Transverse colon (tissue), 4 donors: ENCODE measurements around the gene PMPCA. TPM values are rescaled to one million over a fixed set of nuclear protein-coding genes. Genes with fewer than 3 reads are reported as not detected.

ENCODE experiments used
- DNase-seq: peaks from one replicate; pipeline ENCODE4 v3.0.0-alpha.2; 2019
- H3K27ac ChIP-seq, 4 donors: fragments of 200-600 bp; sonication (generic); 2 replicates each; pipeline ENCODE4 v1.5.1; 2016 to 2018; ENCODE audit warnings: inconsistent platforms in 4 of 4
- H3K27me3 ChIP-seq: fragments of 200-600 bp; sonication (generic); 2 replicates; pipeline ENCODE4 v1.5.1; 2017; ENCODE audit warnings: inconsistent platforms
- H3K36me3 ChIP-seq, 4 donors: fragments of 200-600 bp; sonication (generic); 2 replicates each; pipeline ENCODE4 v1.5.1; 2017 to 2019; ENCODE audit warnings: inconsistent platforms in 4 of 4
- H3K4me1 ChIP-seq, 4 donors: fragments of 200-600 bp; sonication (generic); 2 replicates each; pipeline ENCODE4 v1.5.1; 2017 to 2020; ENCODE audit warnings: inconsistent platforms in 4 of 4
- H3K4me3 ChIP-seq, 4 donors: fragments of 200-600 bp; sonication (generic); 1 replicate in 1 of 4; 2 replicates in 3 of 4; pipeline versions ENCODE4 v1.5.1 to v1.6.1; 2017 to 2019; ENCODE audit warnings: inconsistent platforms in 4 of 4
- H3K9me3 ChIP-seq, 2 donors: fragments of 200-600 bp; sonication (generic); 2 replicates each; pipeline ENCODE4 v1.5.1; 2017 to 2019; ENCODE audit warnings: inconsistent platforms in 2 of 2
- EP300 ChIP-seq: sonication (generic); formaldehyde crosslinking; IDR thresholded peaks from one replicate; pipeline ENCODE4 v1.6.1; 2017; ENCODE audit warnings: antibody characterized with exemption, low read depth
- POLR2A ChIP-seq: fragments of 450-650 bp; IDR thresholded peaks from one replicate; pipeline ENCODE4 v1.6.1; 2016; ENCODE audit warnings: antibody characterized with exemption, mild to moderate bottlenecking, moderate library complexity
- POLR2AphosphoS5 ChIP-seq, 3 donors: sonication (generic); formaldehyde crosslinking; IDR thresholded peaks; one replicate each; pipeline ENCODE4 v1.6.1; 2016; ENCODE audit warnings: antibody characterized with exemption in 3 of 3
- WGBS, 2 donors: methylation state at CpG; one replicate each; pipeline ENCODE4 v1.1.5; 2018; ENCODE audit warnings: low coverage in 1 of 2; 5-methylcytosine and 5-hydroxymethylcytosine counted together
- in situ Hi-C, 4 donors: fragments of 200-750 bp; cut with MboI; loops; one replicate each; pipeline versions ENCODE4 v1.15.0 to v1.15.1; 2017; ENCODE audit warnings: low sequenced_read_pairs in 3 of 4, low pct_ligation_motif_present in 1 of 4, low pct_unique_long_range_greater_than_20kb in 1 of 4
- intact Hi-C: fragments of 100-400 bp; cut with DNase I; formaldehyde crosslinking; loops from one replicate; pipeline ENCODE4 v1.15.1; 2023; ENCODE audit warnings: low total_unique reads
- total RNA-seq, 4 donors: library from RNA; depleted of rRNA; stranded (reverse); fragments of >200 nt; gene quantifications; one replicate each; pipeline ENCODE4 v1.1.0, GENCODE V29; 2016
- TF ChIP-seq, protein P1 (sequence below), 5 experiments: fragments of 200-600 bp in 3 of 5; fragments of 450-650 bp in 2 of 5; sonication (generic) in 3 of 5; IDR thresholded peaks; 1 replicate in 2 of 5; 2 replicates in 3 of 5; pipeline ENCODE4 v1.5.1; 2016 to 2017; ENCODE audit warnings: antibody characterized with exemption in 5 of 5, inconsistent platforms in 3 of 5, mild to moderate bottlenecking in 2 of 5, moderate library complexity in 1 of 5

The PMPCA gene
- total RNA-seq, 4 donors from 2014 or later: 24.3 to 61.3 (median 45.8) TPM

DNA sequence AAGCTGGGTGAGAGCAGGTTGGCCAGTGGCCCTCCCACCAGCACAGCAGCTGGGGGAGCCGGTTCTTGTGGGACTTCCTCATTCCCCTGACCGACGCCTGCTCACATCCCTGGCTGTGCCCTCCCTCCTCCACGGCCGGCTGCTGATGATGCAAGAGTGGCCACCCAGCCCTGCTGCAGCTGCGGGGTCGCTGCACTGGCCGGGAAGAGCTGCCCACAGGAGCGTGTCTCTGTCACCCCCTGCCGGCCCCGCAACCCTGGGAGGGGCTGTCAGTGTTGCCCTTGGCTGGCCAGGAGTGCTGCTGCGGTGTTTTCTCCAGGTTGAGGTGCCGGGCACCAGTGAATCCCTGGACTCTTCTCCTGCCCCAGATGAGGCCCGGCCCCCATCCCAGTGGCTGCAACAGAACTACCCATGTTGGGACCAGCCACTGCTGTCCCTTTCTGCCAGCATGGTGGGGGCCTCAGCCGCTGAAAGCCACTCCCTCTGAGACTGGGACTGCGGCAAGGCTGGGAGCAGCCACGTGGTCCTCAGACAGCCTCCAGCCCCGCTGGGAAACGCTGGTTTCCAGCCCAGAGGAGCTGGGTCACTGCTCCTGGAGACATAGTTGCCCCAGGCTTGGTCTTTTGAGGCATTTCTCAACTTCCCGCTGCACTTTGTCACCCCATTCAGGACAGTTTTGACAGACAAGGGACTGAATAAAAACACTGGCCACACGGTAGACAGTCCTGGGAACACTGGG lies 37.7 kb upstream of the PMPCA start:
- WGBS, 2 donors: 19 to 33% methylated on average over 1 to 20 of the region's 21 CpGs
- intact Hi-C loops (no loop called here), in situ Hi-C loops (no loop called here)
- Histone ChIP-seq H3K36me3 (no peaks in the 10 kb centered on the region), H3K4me3 (peak overlapping the region in 2 of 4 donors; percentile 12 to 22), H3K9me3 (no peaks in the 10 kb centered on the region), H3K27ac (peak overlapping the region; percentile 25 to 43 (median 30)), H3K27me3 (no peaks in the 10 kb centered on the region), H3K4me1 (peaks cover 0 to 12% (median 6%) of the 10 kb centered on the region in 4 donors)
- TF ChIP-seq POLR2AphosphoS5 (IDR thresholded peaks at IDR 0.05) (no peak), POLR2A (no peak), EP300 (no peak)
- TF ChIP-seq, protein P1, sequence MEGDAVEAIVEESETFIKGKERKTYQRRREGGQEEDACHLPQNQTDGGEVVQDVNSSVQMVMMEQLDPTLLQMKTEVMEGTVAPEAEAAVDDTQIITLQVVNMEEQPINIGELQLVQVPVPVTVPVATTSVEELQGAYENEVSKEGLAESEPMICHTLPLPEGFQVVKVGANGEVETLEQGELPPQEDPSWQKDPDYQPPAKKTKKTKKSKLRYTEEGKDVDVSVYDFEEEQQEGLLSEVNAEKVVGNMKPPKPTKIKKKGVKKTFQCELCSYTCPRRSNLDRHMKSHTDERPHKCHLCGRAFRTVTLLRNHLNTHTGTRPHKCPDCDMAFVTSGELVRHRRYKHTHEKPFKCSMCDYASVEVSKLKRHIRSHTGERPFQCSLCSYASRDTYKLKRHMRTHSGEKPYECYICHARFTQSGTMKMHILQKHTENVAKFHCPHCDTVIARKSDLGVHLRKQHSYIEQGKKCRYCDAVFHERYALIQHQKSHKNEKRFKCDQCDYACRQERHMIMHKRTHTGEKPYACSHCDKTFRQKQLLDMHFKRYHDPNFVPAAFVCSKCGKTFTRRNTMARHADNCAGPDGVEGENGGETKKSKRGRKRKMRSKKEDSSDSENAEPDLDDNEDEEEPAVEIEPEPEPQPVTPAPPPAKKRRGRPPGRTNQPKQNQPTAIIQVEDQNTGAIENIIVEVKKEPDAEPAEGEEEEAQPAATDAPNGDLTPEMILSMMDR (IDR thresholded peaks at IDR 0.05): no peak
- DNase-seq: peak; percentile 49

DNA sequence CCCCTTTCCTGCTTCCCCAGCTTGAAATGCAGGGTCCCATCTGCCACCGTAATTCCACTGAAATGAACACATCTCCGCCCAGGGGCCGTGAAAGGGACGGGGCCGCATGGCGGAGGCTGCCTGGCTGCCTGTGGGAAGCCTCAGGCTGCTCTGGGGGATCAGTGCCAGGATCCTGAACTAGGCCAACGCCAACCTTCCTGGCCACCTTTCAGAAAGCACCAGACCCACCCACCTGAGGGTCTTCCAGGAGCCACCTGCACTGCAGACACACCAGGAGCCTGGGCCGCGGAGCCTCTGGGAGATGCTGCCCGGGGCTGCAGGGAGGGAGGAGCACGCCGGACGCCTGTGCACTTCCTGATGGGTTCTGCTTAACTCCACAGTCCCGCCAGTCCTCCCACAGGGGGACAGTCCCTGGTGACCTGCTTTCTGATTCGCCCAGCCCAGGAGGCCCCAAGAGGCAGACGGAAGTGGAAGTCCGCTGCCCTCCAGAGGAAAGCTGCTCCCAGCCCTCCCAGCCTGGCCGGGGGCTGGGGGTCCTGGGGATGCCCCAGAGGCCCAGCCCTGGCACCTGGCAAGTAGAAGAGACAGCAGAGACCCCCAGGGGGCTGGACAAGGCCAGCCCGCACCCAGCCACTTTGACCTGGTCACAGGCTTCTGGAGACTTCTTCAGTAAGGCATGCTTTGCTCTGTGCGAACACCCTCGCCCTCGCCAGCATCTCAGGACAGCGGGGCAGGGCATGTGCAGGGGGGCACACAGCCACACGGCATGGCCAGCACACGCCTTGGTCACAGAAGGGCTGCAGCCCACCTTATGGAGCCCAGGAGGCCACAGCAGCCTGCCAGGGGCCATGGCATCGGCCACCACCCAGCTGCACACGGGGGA lies 36.9 kb upstream of the PMPCA start, which contains the start of gene CARD9:
Gene CARD9 (minus strand): TSS at position 370 of the 883 bp plus-strand sequence. CDS start 1,591 bp downstream, outside the sequence.
- no peak for TF ChIP-seq POLR2AphosphoS5 (IDR thresholded peaks at IDR 0.05)
- TF ChIP-seq, protein P1 (IDR thresholded peaks at IDR 0.05): no peak
- no peak for TF ChIP-seq POLR2A
- TF ChIP-seq EP300: no peak
- peak within 1 kb of the TSS in 2 of 4 donors; percentile 12 to 22 for H3K4me3 ChIP-seq
- peak within 1 kb of the TSS; percentile 23 to 43 (median 30) for H3K27ac ChIP-seq
- peak; percentile 35 for DNase-seq
- H3K4me1 ChIP-seq: peaks cover 0 to 12% (median 6%) of the 10 kb centered on the region in 4 donors
- no peaks in the 10 kb centered on the region for H3K27me3 ChIP-seq
- H3K36me3 ChIP-seq: no peaks in the 10 kb centered on the region
- H3K9me3 ChIP-seq: no peaks in the 10 kb centered on the region
- in situ Hi-C loops (no loop called here), intact Hi-C loops (no loop called here)
- 47 to 62% methylated on average over 3 to 20 of the region's 27 CpGs for whole genome bisulfite sequencing, 2 donors

DNA sequence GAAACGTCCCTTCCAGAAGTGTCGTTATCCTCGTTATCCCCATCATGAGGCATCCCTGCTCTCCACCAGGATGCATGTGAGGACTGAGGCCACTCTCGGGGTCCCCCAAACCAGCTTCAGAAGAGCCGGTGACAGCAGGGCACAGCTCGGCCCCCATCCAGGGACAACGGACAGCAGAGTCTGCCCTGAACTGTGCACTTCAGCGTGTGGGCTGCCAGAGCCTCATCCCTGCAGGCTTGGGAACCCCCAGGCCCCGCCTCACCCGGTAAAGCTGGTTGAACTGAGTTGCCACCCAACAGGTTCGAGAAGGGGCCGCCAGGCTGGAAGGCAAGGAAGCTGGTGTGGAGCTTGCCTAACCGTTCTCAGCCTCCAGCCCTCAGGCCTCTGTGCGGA lies 36.3 kb upstream of the PMPCA start:
- Histone ChIP-seq H3K4me1 (peaks cover 0 to 12% (median 6%) of the 10 kb centered on the region in 4 donors), H3K27ac (no peak overlapping the region), H3K9me3 (no peaks in the 10 kb centered on the region), H3K27me3 (no peaks in the 10 kb centered on the region), H3K36me3 (no peaks in the 10 kb centered on the region), H3K4me3 (no peak overlapping the region)
- TF ChIP-seq EP300: no peak
- no peak for TF ChIP-seq POLR2AphosphoS5 (IDR thresholded peaks at IDR 0.05)
- TF ChIP-seq, protein P1 (IDR thresholded peaks at IDR 0.05): no peak
- TF ChIP-seq POLR2A: no peak
- in situ Hi-C loops: no loop called here
- 88 to 90% methylated on average over 2 to 14 of the region's 14 CpGs for WGBS, 2 donors
- intact Hi-C loops: no loop called here
- no peak for DNase-seq

DNA sequence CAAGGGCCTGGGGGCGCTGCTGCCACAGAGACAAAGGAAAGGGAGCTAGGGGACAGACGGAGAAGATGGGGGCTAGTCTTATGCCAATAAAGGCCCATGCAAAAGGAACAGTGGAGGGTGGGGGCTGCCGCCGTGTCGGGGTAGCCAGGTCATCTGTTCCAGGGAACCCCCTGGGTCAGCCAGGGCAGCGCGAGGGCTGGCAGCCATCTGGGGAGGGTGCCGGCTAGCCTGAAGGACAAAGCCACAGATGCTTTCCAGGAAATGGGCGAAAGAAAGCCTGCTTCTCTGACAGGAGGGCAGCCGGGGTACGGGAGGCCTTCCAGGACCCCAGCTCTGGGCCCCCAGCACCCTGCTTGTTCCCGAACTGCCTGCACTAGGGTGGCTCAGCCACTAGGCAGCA lies 35.4 kb upstream of the PMPCA start:
- DNase-seq: no peak
- H3K4me3 ChIP-seq: no peak overlapping the region
- in situ Hi-C loops: no loop called here
- intact Hi-C loops: no loop called here
- WGBS, 2 donors: 94% methylated on average over 12 of the region's 12 CpGs; no CpG with 5 or more reads in 1 of the 2 donors
- peaks cover 0 to 12% (median 6%) of the 10 kb centered on the region in 4 donors for H3K4me1 ChIP-seq
- H3K27ac ChIP-seq: no peak overlapping the region
- no peaks in the 10 kb centered on the region for H3K27me3 ChIP-seq
- H3K9me3 ChIP-seq: no peaks in the 10 kb centered on the region
- no peaks in the 10 kb centered on the region for H3K36me3 ChIP-seq
- TF ChIP-seq POLR2A: no peak
- TF ChIP-seq, protein P1 (IDR thresholded peaks at IDR 0.05): no peak
- TF ChIP-seq POLR2AphosphoS5 (IDR thresholded peaks at IDR 0.05): no peak
- no peak for TF ChIP-seq EP300
